K562 (cell line): ENCODE data around the gene FMO5. TPM values are rescaled to one million over a fixed set of nuclear protein-coding genes. Genes with fewer than 3 reads are reported as not detected.

Experiments
- ATAC-seq: fragments of 200-7000 bp; cut with Tn5 transposase; 3 replicates; pipeline ENCODE4 v1.9.1; 2020; ENCODE audit warnings: moderate library complexity
- BruUV-seq: library from RNA; stranded (reverse); fragments of 400-500 nt; replicated peaks from 2 replicates; lab custom pipeline; 2021; lab: Mats Ljungman, UMichigan
- CTCF ChIA-PET: fragments of 300-600 bp; formaldehyde crosslinking; extraction: SDS; loops from one replicate; lab custom pipeline; 2021; ENCODE audit warnings: low intra/inter-chr PET ratio; lab: Yijun Ruan, JAX
- POLR2A ChIA-PET: fragments of 300-600, 350-650 bp; sonication (Branson Sonifier 250); formaldehyde crosslinking; extraction: SDS; loops from one replicate; lab custom pipeline; 2021; ENCODE audit warnings: antibody characterized with exemption, inconsistent platforms; lab: Yijun Ruan, JAX
- DNase-seq, 4 experiments: peaks; one replicate each; pipeline versions ENCODE4 v3.0.0 to v3.0.0-alpha.2; 2011 to 2018; ENCODE audit warnings: low spot score in 3 of 4, mixed read lengths in 3 of 4; ENCODE audit errors: extremely low read depth in 1 of 4
- FAIRE-seq: peaks from 2 replicates; lab custom pipeline; 2011; peaks lifted over from hg19 to GRCh38; lab: Jason Lieb, UNC
- H2AFZ ChIP-seq: 2 replicates; pipeline ENCODE4 v1.6.0; 2011; ENCODE audit warnings: low read depth, low read length, control low read depth, inconsistent platforms
- H3K27ac ChIP-seq: fragments of 200-600 bp; 3 replicates; pipeline ENCODE4 v1.8.0; 2011; ENCODE audit warnings: low read depth, mild to moderate bottlenecking, control low read depth, inconsistent platforms, low read length, moderate library complexity, mixed read lengths; ENCODE audit errors: extremely low read depth
- H3K27me3 ChIP-seq, 2 experiments: fragments of 300-600 bp in 1 of 2; 2 replicates in 1 of 2; 3 replicates in 1 of 2; pipeline versions ENCODE4 v1.6.0 to v1.8.0; 2011; ENCODE audit warnings: inconsistent platforms in 2 of 2, low read length in 2 of 2, mild to moderate bottlenecking in 1 of 2, mixed read lengths in 1 of 2, moderate library complexity in 1 of 2; ENCODE audit not compliant: control insufficient read depth in 2 of 2, insufficient read depth in 2 of 2
- H3K36me3 ChIP-seq: fragments of 300-600 bp; 3 replicates; pipeline ENCODE4 v1.8.0; 2011; ENCODE audit warnings: mild to moderate bottlenecking, low read length, inconsistent platforms; ENCODE audit not compliant: control insufficient read depth, insufficient read depth
- H3K4me1 ChIP-seq, 2 experiments: fragments of 200-600 bp in 1 of 2; replicated peaks in 1 of 2; 2 replicates in 1 of 2; 3 replicates in 1 of 2; pipeline versions ENCODE4 v1.5.1 to v1.8.0; 2011; ENCODE audit warnings: inconsistent platforms in 2 of 2, low read length in 2 of 2, mild to moderate bottlenecking in 1 of 2, mixed read lengths in 1 of 2, moderate library complexity in 1 of 2; ENCODE audit not compliant: control insufficient read depth in 2 of 2, insufficient read depth in 2 of 2
- H3K4me2 ChIP-seq: 2 replicates; pipeline ENCODE4 v1.6.1; 2011; ENCODE audit warnings: low read length, control low read depth, inconsistent platforms, mixed read lengths; ENCODE audit not compliant: insufficient read depth
- H3K4me3 ChIP-seq: fragments of 200-600 bp; sonication (generic), shearing (Covaris generic); 2 replicates; pipeline ENCODE4 v1.5.1; 2016; ENCODE audit warnings: control low read depth, inconsistent platforms
- H3K79me2 ChIP-seq: fragments of 200-600 bp; 3 replicates; pipeline ENCODE4 v1.8.0; 2011; ENCODE audit warnings: low read length, inconsistent platforms; ENCODE audit not compliant: control insufficient read depth, insufficient read depth
- H3K9ac ChIP-seq, 2 experiments: 2 replicates each; pipeline versions ENCODE4 v1.6.0 to v1.6.1; 2011; ENCODE audit warnings: low read depth in 2 of 2, low read length in 2 of 2, control low read depth in 1 of 2, inconsistent platforms in 1 of 2, mild to moderate bottlenecking in 1 of 2, mixed read lengths in 1 of 2; ENCODE audit not compliant: insufficient read depth in 1 of 2
- H3K9me1 ChIP-seq: one replicate; pipeline ENCODE4 v1.6.0; 2011; ENCODE audit warnings: inconsistent platforms, mild to moderate bottlenecking, low read length, moderate library complexity; ENCODE audit not compliant: control insufficient read depth, insufficient read depth
- H3K9me3 ChIP-seq: replicated peaks from 2 replicates; pipeline ENCODE4 v1.5.1; 2011; ENCODE audit warnings: low read depth, low read length, inconsistent platforms; ENCODE audit not compliant: control insufficient read depth, insufficient read depth
- H4K20me1 ChIP-seq: replicated peaks from 2 replicates; pipeline ENCODE4 v1.6.1; 2011; ENCODE audit warnings: low read length, inconsistent platforms, mixed read lengths; ENCODE audit not compliant: control insufficient read depth, insufficient read depth
- CBX3 ChIP-seq, 2 experiments: IDR thresholded peaks; 1 replicate in 1 of 2; 2 replicates in 1 of 2; pipeline ENCODE4 v1.6.1; 2012; ENCODE audit warnings: inconsistent platforms in 2 of 2, low read length in 2 of 2, borderline replicate concordance in 1 of 2, control low read depth in 1 of 2
- CHD2 ChIP-seq: IDR thresholded peaks from 2 replicates; pipeline ENCODE4 v1.6.1; 2011; ENCODE audit warnings: low read depth, low read length
- DPF2 ChIP-seq: fragments of 450-650 bp; IDR thresholded peaks from 2 replicates; pipeline ENCODE4 v1.6.1; 2016
- FUS ChIP-seq: fragments of 200-400 bp; formaldehyde crosslinking; optimal IDR thresholded peaks from 2 replicates; pipeline ENCODE3; 2017; ENCODE audit warnings: low read depth, low read length
- HNRNPH1 ChIP-seq: fragments of 200-400 bp; formaldehyde crosslinking; optimal IDR thresholded peaks from 2 replicates; pipeline ENCODE3; 2017; ENCODE audit warnings: low read depth, mild to moderate bottlenecking, low read length, moderate library complexity
- MAFF ChIP-seq: IDR thresholded peaks from 2 replicates; pipeline ENCODE4 v1.6.1; 2012; ENCODE audit warnings: low read length, improper control_type of control experiment
- PBX2 ChIP-seq, 2 experiments: IDR thresholded peaks in 1 of 2; conservative IDR thresholded peaks in 1 of 2; 2 replicates each; pipeline ENCODE4 v1.6.1; 2016; ENCODE audit warnings: low read depth in 2 of 2, mild to moderate bottlenecking in 1 of 2, missing compliant biosample characterization in 1 of 2, missing genetic modification characterization in 1 of 2, moderate library complexity in 1 of 2
- RBBP5 ChIP-seq: fragments of 200-600 bp; sonication (generic); IDR thresholded peaks from 2 replicates; pipeline ENCODE4 v1.6.1; 2012; ENCODE audit warnings: borderline replicate concordance, mild to moderate bottlenecking, low read length, control low read depth, inconsistent platforms; ENCODE audit not compliant: insufficient read depth, poor library complexity, severe bottlenecking
- SNRNP70 ChIP-seq: fragments of 200-400 bp; formaldehyde crosslinking; optimal IDR thresholded peaks from 2 replicates; pipeline ENCODE3; 2017; ENCODE audit warnings: low read depth, low read length
- TEAD1 ChIP-seq, 2 experiments: fragments of 450-650 bp in 1 of 2; sonication (generic) in 1 of 2; formaldehyde crosslinking; IDR thresholded peaks; 2 replicates each; pipeline versions ENCODE4 v1.4.0 to v1.8.0; 2020 to 2022; ENCODE audit warnings: mild to moderate bottlenecking in 2 of 2, missing genetic modification reagents in 1 of 2
- TRIM24 ChIP-seq, 2 experiments: fragments of 450-650 bp; IDR thresholded peaks; 2 replicates each; pipeline ENCODE4 v1.6.1; 2016
- TRIM28 ChIP-seq: fragments of 450-650 bp; IDR thresholded peaks from 2 replicates; pipeline ENCODE4 v1.6.1; 2017
- ZNF165 ChIP-seq: fragments of 250-450 bp; sonication (Bioruptor Pico); IDR thresholded peaks from 2 replicates; pipeline ENCODE4 v1.4.0; 2020; ENCODE audit warnings: borderline replicate concordance
- WGBS: fragments of 100-300 bp; shearing (Covaris generic); methylation state at CpG from one replicate; pipeline ENCODE4 v1.1.6; 2016; ENCODE audit warnings: low coverage, mixed read lengths; ENCODE audit not compliant: insufficient coverage; ENCODE audit errors: missing lambda C conversion rate; 5-methylcytosine and 5-hydroxymethylcytosine counted together
- in situ Hi-C: fragments of 300-500 bp; cut with MboI; formaldehyde crosslinking; loops from 4 replicates; pipeline ENCODE4 v1.15.0; 2018; ENCODE audit warnings: inconsistent platforms, mixed read lengths
- intact Hi-C: fragments of 100-400 bp; cut with micrococcal nuclease; formaldehyde crosslinking; loops from 2 replicates; pipeline ENCODE4 v1.14.2; 2022
- polyA plus RNA-seq, 8 experiments: library from polyadenylated mRNA; depleted of rRNA in 4 of 8; stranded (reverse) in 5 of 8; unstranded in 3 of 8; fragments of >200 nt; fragmentation: Nextera tagmentation in 2 of 8; fragmentation: Illumina TruSeq in 1 of 8; extraction: Ambion mirVana in 2 of 8; extraction: Trizol in 1 of 8; gene quantifications; 2 replicates each; pipeline versions ENCODE4 v1.2.1 to v1.2.3, GENCODE V29; 2011 to 2014; ENCODE audit warnings: inconsistent platforms in 1 of 8, missing spikeins in 1 of 8
- total RNA-seq, 7 experiments: library from RNA; depleted of rRNA in 6 of 7; stranded (reverse); fragments of >200 nt in 6 of 7; fragmentation: Illumina TruSeq in 2 of 7; extraction: Trizol in 2 of 7; gene quantifications; 2 replicates each; pipeline versions ENCODE4 v1.2.1 to v1.2.3, GENCODE V29; 2011 to 2021; ENCODE audit warnings: low replicate concordance in 1 of 7
- TF ChIP-seq, protein P1 (sequence below): fragments of 250-450 bp; sonication (Bioruptor Pico); IDR thresholded peaks from 2 replicates; pipeline ENCODE4 v1.4.0; 2020; ENCODE audit warnings: mild to moderate bottlenecking, moderate library complexity, borderline replicate concordance
- TF ChIP-seq, protein P2 (sequence below): fragments of 450-650 bp; IDR thresholded peaks from 2 replicates; pipeline ENCODE4 v1.6.1; 2017; ENCODE audit warnings: mild to moderate bottlenecking, moderate library complexity

FMO5 gene
- total and polyA plus RNA-seq, 9 of the 15 experiments (the other 6 are each of a cell fraction or from before 2014, with no cell fraction given) = 0.11 to 0.69 (median 0.19) TPM; not detected in 1

- H2AFZ ChIP-seq = peak overlapping the region; percentile 94
- peak in 2 of 4 experiments; percentile 48 to 60 for DNase-seq
- POLR2A ChIA-PET = interaction anchor here (0.8 to 2.0 kb wide), 5 partner anchors 13 to 159 kb away, joined by 3 to 18 read pairs (median 5); partner anchors contain the start of gene FMO5
- no peak for TF ChIP-seq CHD2
- TF ChIP-seq TEAD1 (CRISPR knock-in tag; IDR thresholded peaks at IDR 0.05) = 0 out of 4 replicates have a peak, but pooled peaks of 1 of the 2 experiments have one; percentile 5
- TF ChIP-seq, protein P1, sequence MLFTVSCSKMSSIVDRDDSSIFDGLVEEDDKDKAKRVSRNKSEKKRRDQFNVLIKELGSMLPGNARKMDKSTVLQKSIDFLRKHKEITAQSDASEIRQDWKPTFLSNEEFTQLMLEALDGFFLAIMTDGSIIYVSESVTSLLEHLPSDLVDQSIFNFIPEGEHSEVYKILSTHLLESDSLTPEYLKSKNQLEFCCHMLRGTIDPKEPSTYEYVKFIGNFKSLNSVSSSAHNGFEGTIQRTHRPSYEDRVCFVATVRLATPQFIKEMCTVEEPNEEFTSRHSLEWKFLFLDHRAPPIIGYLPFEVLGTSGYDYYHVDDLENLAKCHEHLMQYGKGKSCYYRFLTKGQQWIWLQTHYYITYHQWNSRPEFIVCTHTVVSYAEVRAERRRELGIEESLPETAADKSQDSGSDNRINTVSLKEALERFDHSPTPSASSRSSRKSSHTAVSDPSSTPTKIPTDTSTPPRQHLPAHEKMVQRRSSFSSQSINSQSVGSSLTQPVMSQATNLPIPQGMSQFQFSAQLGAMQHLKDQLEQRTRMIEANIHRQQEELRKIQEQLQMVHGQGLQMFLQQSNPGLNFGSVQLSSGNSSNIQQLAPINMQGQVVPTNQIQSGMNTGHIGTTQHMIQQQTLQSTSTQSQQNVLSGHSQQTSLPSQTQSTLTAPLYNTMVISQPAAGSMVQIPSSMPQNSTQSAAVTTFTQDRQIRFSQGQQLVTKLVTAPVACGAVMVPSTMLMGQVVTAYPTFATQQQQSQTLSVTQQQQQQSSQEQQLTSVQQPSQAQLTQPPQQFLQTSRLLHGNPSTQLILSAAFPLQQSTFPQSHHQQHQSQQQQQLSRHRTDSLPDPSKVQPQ (CRISPR knock-in tag) = no peak
- peak; percentile 34 for TF ChIP-seq RBBP5
- no peak for TF ChIP-seq HNRNPH1
- TF ChIP-seq, protein P2, sequence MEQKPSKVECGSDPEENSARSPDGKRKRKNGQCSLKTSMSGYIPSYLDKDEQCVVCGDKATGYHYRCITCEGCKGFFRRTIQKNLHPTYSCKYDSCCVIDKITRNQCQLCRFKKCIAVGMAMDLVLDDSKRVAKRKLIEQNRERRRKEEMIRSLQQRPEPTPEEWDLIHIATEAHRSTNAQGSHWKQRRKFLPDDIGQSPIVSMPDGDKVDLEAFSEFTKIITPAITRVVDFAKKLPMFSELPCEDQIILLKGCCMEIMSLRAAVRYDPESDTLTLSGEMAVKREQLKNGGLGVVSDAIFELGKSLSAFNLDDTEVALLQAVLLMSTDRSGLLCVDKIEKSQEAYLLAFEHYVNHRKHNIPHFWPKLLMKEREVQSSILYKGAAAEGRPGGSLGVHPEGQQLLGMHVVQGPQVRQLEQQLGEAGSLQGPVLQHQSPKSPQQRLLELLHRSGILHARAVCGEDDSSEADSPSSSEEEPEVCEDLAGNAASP = no peak
- TF ChIP-seq FUS = no peak
- TF ChIP-seq ZNF165 (CRISPR knock-in tag) = 0 out of 2 replicates have a peak, but pooled peaks have one; percentile 77
- no peak for TF ChIP-seq TRIM24 (IDR thresholded peaks at IDR 0.05)
- TF ChIP-seq TRIM28 = no peak
- TF ChIP-seq CBX3 (IDR thresholded peaks at IDR 0.05; ENCODE audit: borderline replicate concordance in 1 of 2, low read length in 2 of 2) = no peak
- TF ChIP-seq SNRNP70 = no peak
- no peak for TF ChIP-seq PBX2 (CRISPR knock-in tag; IDR thresholded peaks at IDR 0.05; ENCODE audit: low read depth)
- no peak for TF ChIP-seq PBX2 (tag; conservative IDR thresholded peaks at IDR 0.05; ENCODE audit: low read depth)
- no peak for TF ChIP-seq DPF2
- no peak for TF ChIP-seq MAFF
Measured at GRCh38 chr1:147243228-147243685, 18.1 kb upstream of the FMO5 start.

More at GRCh38 chr1:147243228-147243685, 18.1 kb upstream of the FMO5 start:
- CTCF ChIA-PET = interaction anchor here (0.8 to 3.3 kb wide), 2 partner anchors 71 to 73 kb away, joined by 3 to 21 read pairs; partner anchors contain the start of gene PRKAB2
- BruUV-seq = no TSS peak
- Histone ChIP-seq H3K4me3 (peak overlapping the region; percentile 87), H3K9me3 (no peaks in the 10 kb centered on the region), H4K20me1 (no peaks in the 10 kb centered on the region; the same call in 1 of the 2 replicates), H3K27ac (peak overlapping the region; percentile 93), H3K36me3 (peaks cover 14% of the 10 kb centered on the region; the same call in 1 of the 3 replicates), H3K79me2 (peaks cover 57% of the 10 kb centered on the region), H3K9me1 (no peaks in the 10 kb centered on the region), H3K4me1 (peaks cover 11 to 32% of the 10 kb centered on the region in 2 experiments), H3K9ac (peak overlapping the region; percentile 93), H3K27me3 (no peaks in the 10 kb centered on the region), H3K4me2 (peak overlapping the region; percentile 90)
- ATAC-seq = peak; percentile 44
- intact Hi-C loops = loop anchor here (1.0 to 5.0 kb wide), 3 partner anchors 70 to 160 kb away; partner anchors contain the start of gene PRKAB2
- WGBS = 2% methylated on average over 30 of the region's 30 CpGs
- in situ Hi-C loops = no loop called here
- FAIRE-seq = peak; percentile 26
